Pulmonary artery endothelial cell (primary cell): ENCODE results near the gene TTLL4. TPM values are rescaled to one million over a fixed set of nuclear protein-coding genes. Genes with fewer than 3 reads are reported as not detected.

Experiments used
- DNase-seq: peaks from one replicate; pipeline ENCODE4 v3.0.0-alpha.2; 2011; ENCODE audit warnings: low read depth, low spot score
- total RNA-seq: library from RNA; depleted of rRNA; stranded (reverse); fragments of >200 nt; gene quantifications from 2 replicates; pipeline ENCODE4 v1.2.3, GENCODE V29; 2014

The TTLL4 gene
- total RNA-seq, 1 donor from 2014 or later, result 6.4 TPM

GRCh38 chr2:218717262-218717661, 6.6 kb downstream of the TTLL4 start:
- DNase-seq, result no peak

- no peak for DNase-seq
Observed at GRCh38 chr2:218718058-218718457, 7.4 kb downstream of the TTLL4 start.

- no peak for DNase-seq
Observed at GRCh38 chr2:218719457-218719856, 8.8 kb downstream of the TTLL4 start.

- DNase-seq, result no peak
Observed at GRCh38 chr2:218720048-218721041, 9.7 kb downstream of the TTLL4 start.

- no peak for DNase-seq
Observed at GRCh38 chr2:218721488-218721887, 10.9 kb downstream of the TTLL4 start.

GRCh38 chr2:218721934-218722333, 11.3 kb downstream of the TTLL4 start:
- no peak for DNase-seq

GRCh38 chr2:218722419-218722818, 11.8 kb downstream of the TTLL4 start:
- no peak for DNase-seq

GRCh38 chr2:218722876-218723785, 12.5 kb downstream of the TTLL4 start:
- DNase-seq, result no peak

- no peak for DNase-seq
Observed at GRCh38 chr2:218726004-218726574, 15.5 kb downstream of the TTLL4 start.

- no peak for DNase-seq
Observed at GRCh38 chr2:218727502-218728165, 17.0 kb downstream of the TTLL4 start.

GRCh38 chr2:218729640-218730039, 19.0 kb downstream of the TTLL4 start:
- no peak for DNase-seq

GRCh38 chr2:218732052-218732760, 21.6 kb downstream of the TTLL4 start:
- no peak for DNase-seq

GRCh38 chr2:218732761-218733158, 22.1 kb downstream of the TTLL4 start:
- DNase-seq, result no peak

- no peak for DNase-seq
Observed at GRCh38 chr2:218733171-218734021, 22.8 kb downstream of the TTLL4 start.

GRCh38 chr2:218734190-218734975, 23.7 kb downstream of the TTLL4 start:
- DNase-seq, result no peak

- no peak for DNase-seq
Observed at GRCh38 chr2:218736531-218736930, 25.9 kb downstream of the TTLL4 start.

GRCh38 chr2:218743068-218743467, 32.4 kb downstream of the TTLL4 start:
- DNase-seq, result no peak

GRCh38 chr2:218744615-218745014, 34.0 kb downstream of the TTLL4 start:
- no peak for DNase-seq

GRCh38 chr2:218745160-218745558, 34.5 kb downstream of the TTLL4 start:
- no peak for DNase-seq
